Activated T-helper 1 cell treated with anti-CD3 and anti-CD28 coated beads, Interleukin-12 subunit alpha, Interleukin-12 subunit beta, Interleukin-2, Interleukin-4 antibody, amounts not matched to agents 30 ng/mL and 10 ng/mL and 1 ng/mL, durations not matched to agents 14 hours and 24 hours and 36 hours (primary cell): ENCODE results near the gene SLC35F3. TPM values are rescaled to one million over a fixed set of nuclear protein-coding genes. Genes with fewer than 3 reads are reported as not detected.

Source experiments
- DNase-seq: peaks from one replicate; pipeline ENCODE4 v3.0.0; 2021; ENCODE audit warnings: low spot score
- H3K27ac Mint-ChIP-seq: one replicate; pipeline ENCODE4 v1.8.0; 2021; ENCODE audit warnings: mild to moderate bottlenecking, mixed read lengths
- H3K27me3 Mint-ChIP-seq: one replicate; pipeline ENCODE4 v1.8.0; 2022; ENCODE audit warnings: mild to moderate bottlenecking, moderate library complexity, mixed read lengths; ENCODE audit not compliant: insufficient read depth
- H3K36me3 Mint-ChIP-seq: one replicate; pipeline ENCODE4 v1.8.0; 2021; ENCODE audit warnings: low read depth, mixed read lengths
- H3K4me1 Mint-ChIP-seq: one replicate; pipeline ENCODE4 v1.8.0; 2021; ENCODE audit warnings: low read depth, mixed read lengths
- H3K4me3 Mint-ChIP-seq: one replicate; pipeline ENCODE4 v1.8.0; 2021; ENCODE audit warnings: mild to moderate bottlenecking, moderate library complexity, mixed read lengths
- H3K9me3 Mint-ChIP-seq: one replicate; pipeline ENCODE4 v1.8.0; 2021; ENCODE audit warnings: mixed read lengths
- intact Hi-C: fragments of 100-400 bp; cut with micrococcal nuclease; formaldehyde crosslinking; loops from one replicate; pipeline ENCODE4 v1.15.1; 2024
- total RNA-seq: library from RNA; stranded (reverse); gene quantifications from 2 replicates; pipeline ENCODE4 v1.2.3, GENCODE V29; 2022

The SLC35F3 gene
- total RNA-seq, 1 donor from 2014 or later: 7.9 TPM

DNA sequence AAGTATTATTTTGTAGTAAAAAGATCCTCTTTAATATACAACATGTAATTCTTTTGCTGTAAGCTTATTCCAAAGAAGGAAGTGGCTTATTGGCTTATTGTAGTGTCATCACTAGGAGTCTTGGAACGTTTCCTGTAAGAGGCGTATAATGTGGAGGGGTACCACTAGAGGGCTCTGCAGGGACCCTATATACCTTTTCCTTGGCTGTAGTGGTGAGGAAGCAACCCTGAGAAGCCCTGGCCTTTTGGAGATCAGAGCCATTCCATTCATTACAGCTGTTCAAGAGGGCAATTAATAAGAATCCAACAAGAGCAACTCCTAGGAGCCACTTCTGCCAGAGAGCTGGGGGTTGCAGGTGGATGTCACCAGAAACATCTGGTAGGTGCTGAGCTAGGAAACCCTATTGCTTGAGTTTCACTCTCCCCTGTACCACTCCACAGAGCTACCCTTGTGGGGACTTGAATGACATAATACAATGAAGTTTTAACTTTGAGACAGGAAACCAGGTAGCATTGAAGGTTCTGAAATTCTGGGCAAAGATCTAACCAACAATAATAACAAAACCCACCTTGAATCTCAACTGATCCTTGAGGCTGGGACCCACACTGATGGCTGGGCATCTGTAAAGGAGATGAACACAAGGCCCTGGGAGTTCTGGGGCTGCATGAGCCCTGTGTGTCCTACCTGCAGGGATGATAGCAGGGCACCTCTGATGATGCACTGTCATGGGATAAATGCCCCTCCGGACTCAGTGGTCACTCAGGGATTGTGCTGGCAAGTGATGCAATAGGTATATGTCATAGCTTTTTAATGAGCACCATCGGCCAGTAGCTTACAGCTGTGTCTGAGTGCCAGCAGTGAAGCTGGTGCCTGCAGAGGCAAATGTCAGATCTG, 308.5 kb downstream of the SLC35F3 start:
- Mint-ChIP-seq H3K9me3 (no peaks in the 10 kb centered on the region), H3K4me1 (peaks cover 35% of the 10 kb centered on the region), H3K27ac (no peak overlapping the region), H3K36me3 (peaks cover 6% of the 10 kb centered on the region), H3K4me3 (peak overlapping the region; percentile 75), H3K27me3 (peaks cover 9% of the 10 kb centered on the region)
- intact Hi-C loops: loop anchor here (1.0 to 10.0 kb wide), 5 partner anchors 59 to 192 kb away; partner anchors contain the start of gene COA6
- DNase-seq: no peak

DNA sequence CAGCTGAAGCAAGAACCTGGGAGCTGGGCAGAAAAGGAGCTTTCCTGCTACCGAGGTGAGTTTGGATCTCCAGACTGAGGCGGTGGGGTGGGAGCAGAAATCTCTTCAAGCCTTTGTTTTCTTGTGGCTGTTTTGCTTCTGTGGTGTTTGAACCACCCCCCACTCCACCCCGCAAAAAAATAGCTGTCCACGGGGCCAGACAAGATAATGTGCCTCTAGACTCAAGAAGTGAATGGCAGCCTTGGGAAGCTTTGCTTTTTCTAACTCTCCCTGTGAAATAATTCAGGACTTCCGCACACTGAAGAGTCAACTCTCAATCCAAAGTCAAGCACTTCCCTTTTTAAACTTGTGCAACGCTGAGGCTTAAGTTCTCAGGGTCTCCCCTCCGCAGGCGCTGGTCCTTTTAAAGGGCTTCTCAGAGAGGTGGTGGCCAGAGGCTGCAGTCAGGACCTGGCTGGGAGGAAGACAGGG, 309.2 kb downstream of the SLC35F3 start:
- peaks cover 9% of the 10 kb centered on the region for H3K27me3 Mint-ChIP-seq
- intact Hi-C loops: loop anchor here (2.0 to 10.0 kb wide), 2 partner anchors 17 to 191 kb away; no protein-coding TSS in a partner anchor
- peak overlapping the region; percentile 75 for H3K4me3 Mint-ChIP-seq
- H3K36me3 Mint-ChIP-seq: peaks cover 6% of the 10 kb centered on the region
- H3K9me3 Mint-ChIP-seq: no peaks in the 10 kb centered on the region
- H3K4me1 Mint-ChIP-seq: peaks cover 35% of the 10 kb centered on the region
- no peak overlapping the region for H3K27ac Mint-ChIP-seq
- DNase-seq: no peak

DNA sequence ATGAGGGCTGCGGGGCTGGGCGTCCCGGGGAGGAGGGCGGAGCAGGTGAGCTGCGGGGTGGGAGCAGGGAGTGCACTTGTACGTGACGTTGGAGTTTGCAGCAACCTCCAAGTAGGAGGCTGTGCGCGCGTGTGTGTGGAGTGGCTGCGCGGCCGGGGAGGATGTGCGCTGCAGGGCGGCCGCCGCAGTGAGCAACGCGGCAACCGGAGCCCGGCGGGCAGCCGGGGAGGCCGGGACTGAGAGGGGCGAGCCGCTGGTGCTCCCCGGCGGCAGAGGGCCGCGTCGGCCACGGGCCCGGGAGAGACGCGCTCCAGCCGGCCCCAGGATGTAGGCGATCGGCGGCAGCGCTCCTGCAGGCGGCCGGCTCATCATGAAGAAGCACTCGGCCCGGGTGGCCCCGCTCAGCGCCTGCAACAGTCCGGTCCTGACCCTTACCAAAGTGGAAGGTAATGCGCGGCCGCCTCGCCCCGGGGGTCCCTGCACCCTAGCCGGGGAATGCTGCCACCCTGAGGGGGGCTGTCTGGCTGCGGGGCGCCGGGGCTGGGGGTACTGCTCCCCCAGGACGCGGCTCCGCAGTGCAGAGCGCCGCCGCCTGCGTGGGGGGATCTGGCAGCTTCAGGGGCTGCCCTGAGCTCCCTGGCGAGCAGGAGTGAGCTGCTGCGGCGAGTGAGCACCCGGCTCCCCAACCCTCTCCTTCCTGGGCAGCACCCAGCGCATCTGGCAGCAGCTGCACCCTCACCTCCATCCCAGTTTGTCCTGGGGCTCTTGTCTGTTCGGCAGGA, 309.8 kb downstream of the SLC35F3 start:
- peak; percentile 34 for DNase-seq
- Mint-ChIP-seq H3K36me3 (peaks cover 6% of the 10 kb centered on the region), H3K9me3 (no peaks in the 10 kb centered on the region), H3K27me3 (peaks cover 8% of the 10 kb centered on the region), H3K4me3 (peak overlapping the region; percentile 75), H3K27ac (no peak overlapping the region), H3K4me1 (peaks cover 35% of the 10 kb centered on the region)
- intact Hi-C loops: loop anchor here (2.0 to 10.0 kb wide), 2 partner anchors 16 to 190 kb away; no protein-coding TSS in a partner anchor

DNA sequence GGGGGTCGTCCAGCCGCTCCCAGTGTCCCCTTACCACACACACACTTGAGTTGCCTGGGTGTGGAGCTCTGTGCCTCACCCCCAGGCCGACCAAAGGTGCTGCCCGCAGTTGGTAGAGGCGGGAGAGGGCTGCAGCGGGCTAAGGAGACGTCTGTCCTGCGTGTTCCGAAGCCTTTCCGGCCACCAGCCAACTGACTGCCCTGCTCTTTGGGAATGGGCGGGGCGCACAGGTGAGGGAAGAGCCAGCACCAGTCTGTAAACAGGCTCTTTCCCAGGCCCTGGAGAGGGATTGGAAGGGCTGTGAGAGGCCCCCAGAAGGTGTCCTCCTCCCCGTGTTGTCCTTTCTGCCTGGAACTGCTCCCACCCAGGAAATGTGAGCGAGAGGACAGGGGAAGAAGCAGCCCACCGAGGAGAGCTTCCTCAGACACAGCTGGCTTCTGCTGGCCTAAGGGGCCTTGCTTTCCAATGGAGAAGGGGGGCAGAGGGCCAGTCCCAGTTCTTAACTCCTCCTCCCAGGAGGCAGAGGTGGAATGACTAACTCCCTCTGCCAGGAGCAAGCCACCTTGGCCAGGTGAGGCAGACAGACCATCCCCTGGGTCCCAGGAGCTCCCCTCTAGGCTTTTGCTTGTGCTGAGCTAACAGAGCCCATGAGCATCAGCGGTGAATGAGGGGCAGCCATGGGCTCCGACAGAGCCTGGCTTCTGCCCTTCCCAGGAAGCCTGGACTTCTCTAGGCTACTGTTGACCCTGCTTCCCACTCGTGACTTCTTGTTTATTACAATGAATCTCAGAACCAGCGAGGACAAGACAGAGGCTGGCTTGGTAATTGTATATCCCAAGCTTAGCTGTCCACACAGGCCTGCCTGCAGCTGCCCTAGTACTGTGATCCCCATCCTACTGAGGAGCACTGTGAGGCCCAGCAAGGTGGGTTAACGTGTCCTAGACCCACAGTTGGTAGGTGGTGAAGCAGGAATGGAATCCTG, 310.7 kb downstream of the SLC35F3 start:
- H3K9me3 Mint-ChIP-seq: no peaks in the 10 kb centered on the region
- no peak for DNase-seq
- H3K27ac Mint-ChIP-seq: no peak overlapping the region
- H3K36me3 Mint-ChIP-seq: peaks cover 5% of the 10 kb centered on the region
- peak overlapping the region; percentile 63 for H3K4me3 Mint-ChIP-seq
- intact Hi-C loops: loop anchor here (2.0 to 10.0 kb wide), 2 partner anchors 16 to 190 kb away; no protein-coding TSS in a partner anchor
- H3K27me3 Mint-ChIP-seq: peaks cover 5% of the 10 kb centered on the region
- H3K4me1 Mint-ChIP-seq: peaks cover 35% of the 10 kb centered on the region

DNA sequence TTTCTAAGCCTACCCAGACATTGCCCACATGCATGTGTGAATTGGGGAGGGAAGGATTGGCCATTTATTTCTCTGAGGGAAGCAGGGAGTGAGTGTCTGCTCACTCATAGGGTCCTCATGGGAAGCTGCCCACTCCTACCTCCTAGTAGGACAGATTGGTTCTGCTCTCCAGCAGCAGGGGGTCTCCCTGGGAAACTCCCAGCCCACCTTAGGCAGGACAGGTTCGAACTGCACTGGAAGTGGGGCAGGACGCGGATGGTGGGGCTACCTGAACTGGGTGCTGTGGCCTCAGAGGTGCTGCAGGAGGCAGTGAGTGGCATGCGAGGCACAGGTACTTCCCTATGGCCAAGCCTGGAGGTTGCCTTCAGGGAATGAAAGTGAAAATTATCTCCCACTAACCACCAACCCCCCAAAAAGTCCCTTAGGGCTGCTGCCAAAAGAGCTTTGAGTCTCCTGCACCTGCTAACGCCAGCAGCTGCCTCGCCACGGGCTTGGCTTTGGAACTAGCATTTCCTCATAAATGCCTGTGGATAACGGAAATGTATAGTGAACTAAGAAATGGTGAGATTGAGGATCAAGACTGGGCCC, 311.7 kb downstream of the SLC35F3 start:
- peaks cover 35% of the 10 kb centered on the region for H3K4me1 Mint-ChIP-seq
- peak overlapping the region; percentile 63 for H3K4me3 Mint-ChIP-seq
- intact Hi-C loops: loop anchor here (2.0 to 10.0 kb wide), 2 partner anchors 55 to 189 kb away; no protein-coding TSS in a partner anchor
- DNase-seq: no peak
- H3K36me3 Mint-ChIP-seq: peaks cover 2% of the 10 kb centered on the region
- H3K27me3 Mint-ChIP-seq: peaks cover 5% of the 10 kb centered on the region
- H3K9me3 Mint-ChIP-seq: no peaks in the 10 kb centered on the region
- peak overlapping the region; percentile 13 for H3K27ac Mint-ChIP-seq

DNA sequence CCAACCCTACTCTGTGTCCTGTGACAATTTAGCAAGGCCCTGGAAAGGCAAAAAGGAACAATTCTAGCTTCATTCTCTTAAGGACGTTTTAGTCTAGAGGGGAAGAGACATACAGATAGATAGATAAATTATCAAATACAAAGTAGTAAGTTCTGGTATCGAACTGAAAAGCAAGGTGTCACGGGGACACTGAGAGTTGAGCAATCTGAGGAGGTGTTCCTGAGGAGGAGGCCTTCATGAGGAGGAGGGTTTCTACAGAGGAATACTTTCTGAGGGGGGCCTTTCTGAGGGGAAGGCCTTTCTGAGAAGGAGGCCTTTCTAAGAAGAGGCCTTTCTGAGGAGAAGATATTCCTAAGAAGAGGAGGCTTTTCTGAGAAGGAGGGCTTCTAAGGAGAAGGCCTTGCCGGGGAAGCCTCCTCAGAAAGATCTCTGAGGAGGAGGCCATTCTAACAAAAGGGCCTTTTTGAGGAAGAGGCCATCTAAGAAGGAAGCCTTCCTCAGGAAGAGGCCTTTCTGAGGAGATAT, 312.9 kb downstream of the SLC35F3 start:
- no peak for DNase-seq
- H3K36me3 Mint-ChIP-seq: peaks cover 2% of the 10 kb centered on the region
- peaks cover 6% of the 10 kb centered on the region for H3K27me3 Mint-ChIP-seq
- no peaks in the 10 kb centered on the region for H3K9me3 Mint-ChIP-seq
- peak overlapping the region; percentile 9 for H3K4me3 Mint-ChIP-seq
- intact Hi-C loops: loop anchor here (2.0 to 10.0 kb wide), 2 partner anchors 53 to 187 kb away; no protein-coding TSS in a partner anchor
- H3K4me1 Mint-ChIP-seq: peaks cover 35% of the 10 kb centered on the region
- H3K27ac Mint-ChIP-seq: peak overlapping the region; percentile 20

DNA sequence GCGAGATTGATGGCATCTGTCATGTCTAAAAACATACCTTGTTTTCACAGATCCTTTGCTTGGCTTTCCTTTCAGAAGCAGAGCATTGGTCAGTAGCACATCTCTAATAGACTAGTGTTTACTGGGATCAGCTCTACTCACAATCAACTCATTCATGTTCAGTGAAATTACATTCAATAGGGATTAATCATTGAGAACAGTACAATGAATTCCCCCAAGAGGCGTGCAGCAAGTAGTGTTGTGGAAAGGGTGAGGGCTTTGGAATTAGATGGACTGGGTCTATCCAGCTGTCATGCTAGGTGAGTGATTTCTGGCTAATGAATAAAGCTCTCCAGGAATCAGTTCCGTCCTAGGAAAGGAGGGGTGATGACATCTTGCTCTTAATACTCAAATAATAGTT, 313.6 kb downstream of the SLC35F3 start:
- DNase-seq: no peak
- H3K9me3 Mint-ChIP-seq: no peaks in the 10 kb centered on the region
- H3K4me1 Mint-ChIP-seq: peaks cover 30% of the 10 kb centered on the region
- H3K4me3 Mint-ChIP-seq: no peak overlapping the region
- intact Hi-C loops: loop anchor here (10.0 kb wide), 1 partner anchor 187 kb away; no protein-coding TSS in a partner anchor
- peaks cover 2% of the 10 kb centered on the region for H3K36me3 Mint-ChIP-seq
- no peak overlapping the region for H3K27ac Mint-ChIP-seq
- H3K27me3 Mint-ChIP-seq: peaks cover 9% of the 10 kb centered on the region

DNA sequence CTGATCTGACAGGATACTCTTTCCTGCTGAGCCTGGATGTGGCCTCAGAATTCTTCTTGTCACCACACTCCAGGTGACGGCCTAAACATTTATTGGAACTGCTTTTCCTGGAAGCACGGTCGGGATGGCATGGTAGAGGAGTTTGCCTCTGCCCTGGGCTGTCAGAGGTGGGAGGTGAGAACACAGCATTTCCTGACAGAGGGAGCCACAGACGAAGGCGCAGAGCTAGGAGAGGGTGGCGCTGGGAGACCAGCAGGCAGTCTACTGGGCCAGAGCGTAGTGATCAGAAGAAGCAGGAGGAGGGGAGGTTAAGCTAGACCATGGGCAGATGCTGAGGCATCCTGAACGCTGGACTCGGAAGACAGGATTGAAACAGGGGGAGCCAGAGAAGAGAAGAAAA, 315.2 kb downstream of the SLC35F3 start:
- H3K27me3 Mint-ChIP-seq: peaks cover 10% of the 10 kb centered on the region
- intact Hi-C loops: loop anchor here (10.0 kb wide), 1 partner anchor 185 kb away; no protein-coding TSS in a partner anchor
- H3K36me3 Mint-ChIP-seq: peaks cover 2% of the 10 kb centered on the region
- peaks cover 23% of the 10 kb centered on the region for H3K4me1 Mint-ChIP-seq
- no peaks in the 10 kb centered on the region for H3K9me3 Mint-ChIP-seq
- DNase-seq: no peak
- no peak overlapping the region for H3K27ac Mint-ChIP-seq
- H3K4me3 Mint-ChIP-seq: no peak overlapping the region

DNA sequence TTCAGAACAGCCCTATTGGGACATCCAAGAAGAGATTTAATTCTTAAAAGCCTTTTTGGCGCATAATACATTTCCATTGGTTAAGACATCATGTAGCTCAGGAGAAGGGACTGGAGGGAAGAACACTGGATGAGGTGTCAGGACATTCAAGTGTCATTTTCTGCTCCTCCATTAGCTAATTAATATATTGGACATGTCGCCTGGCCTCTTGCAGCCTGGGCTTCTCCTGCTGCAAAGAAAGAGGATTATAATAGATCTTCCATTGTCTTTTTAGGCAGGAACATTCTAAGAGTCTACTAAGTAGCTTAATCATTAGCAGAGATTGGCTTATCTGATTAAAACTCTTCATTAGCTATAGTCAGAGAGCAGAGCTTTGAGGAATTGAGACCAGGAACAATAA, 317.1 kb downstream of the SLC35F3 start:
- H3K27ac Mint-ChIP-seq: no peak overlapping the region
- H3K36me3 Mint-ChIP-seq: peaks cover 2% of the 10 kb centered on the region
- H3K4me3 Mint-ChIP-seq: no peak overlapping the region
- H3K27me3 Mint-ChIP-seq: peaks cover 17% of the 10 kb centered on the region
- H3K4me1 Mint-ChIP-seq: peaks cover 13% of the 10 kb centered on the region
- H3K9me3 Mint-ChIP-seq: no peaks in the 10 kb centered on the region
- DNase-seq: no peak
- intact Hi-C loops: no loop called here

DNA sequence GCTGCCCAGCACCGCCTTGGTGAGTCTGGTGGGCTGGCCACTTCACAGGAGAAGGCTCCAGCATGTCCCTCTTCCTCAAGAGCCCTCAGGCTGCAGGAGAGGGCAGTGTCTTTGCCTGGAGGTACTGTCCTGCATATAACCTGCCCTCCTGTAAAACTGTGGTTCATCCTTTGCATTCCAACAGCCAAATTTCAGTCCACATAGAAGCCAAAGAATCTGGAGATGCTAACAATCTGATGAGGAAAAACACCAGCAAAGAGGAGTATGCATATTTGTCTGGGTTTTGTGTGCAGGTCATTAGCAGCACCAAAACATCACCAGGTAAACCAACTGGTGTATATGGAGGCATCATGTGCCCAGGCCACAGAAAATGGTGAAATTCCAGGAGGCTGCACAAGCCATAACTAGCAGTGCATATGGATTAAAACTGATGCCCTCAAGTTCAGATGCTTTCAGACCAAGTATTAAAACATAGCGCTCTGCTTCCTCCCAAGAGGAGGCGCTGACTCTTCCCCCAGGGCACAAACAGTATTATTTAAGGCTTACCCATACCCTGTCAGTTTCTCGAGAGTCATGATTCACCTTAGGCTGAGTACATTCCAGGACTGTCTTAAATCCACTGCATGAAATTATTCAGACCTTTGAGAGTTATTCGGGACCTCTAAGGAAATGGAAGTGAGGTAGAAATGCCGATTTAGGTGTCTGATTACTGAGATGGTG, 318.2 kb downstream of the SLC35F3 start:
- H3K4me3 Mint-ChIP-seq: no peak overlapping the region
- no peak overlapping the region for H3K27ac Mint-ChIP-seq
- peaks cover 23% of the 10 kb centered on the region for H3K27me3 Mint-ChIP-seq
- H3K9me3 Mint-ChIP-seq: no peaks in the 10 kb centered on the region
- peaks cover 4% of the 10 kb centered on the region for H3K4me1 Mint-ChIP-seq
- no peaks in the 10 kb centered on the region for H3K36me3 Mint-ChIP-seq
- DNase-seq: no peak
- intact Hi-C loops: no loop called here
